ENCODE data around the gene AHI1.

AHI1 gene

GRCh38 chr6:135537741-135538301 is 40.3 kb upstream of the AHI1 start:
- WGBS: no CpG with 5 or more reads among the region's 2 CpGs
- Histone ChIP-seq H3K79me1 (replicated peaks; ENCODE audit: low read length, poor library complexity, severe bottlenecking) (no peaks in the 10 kb centered on the region), H3K4ac (ENCODE audit: low read depth in 1 of 2, low read length in 2 of 2) (no peak overlapping the region), H4K8ac (ENCODE audit: low read length) (no peak overlapping the region), H3K14ac (ENCODE audit: low read length in 2 of 2) (no peak overlapping the region), H3K23ac (ENCODE audit: low read length in 2 of 2) (no peak overlapping the region), H3K4me1 (ENCODE audit: control insufficient read depth, insufficient read depth, low read depth, low read length) (peaks cover 3% of the 10 kb centered on the region), H4K91ac (ENCODE audit: low read length) (no peak overlapping the region), H2BK15ac (ENCODE audit: low read depth, poor library complexity, severe bottlenecking) (no peak overlapping the region), H3K4me3 (ENCODE audit: insufficient read depth in 1 of 2, low read depth in 1 of 2, low read length in 2 of 2) (no peak overlapping the region), H3K4me2 (ENCODE audit: low read length, poor library complexity, severe bottlenecking) (no peak overlapping the region), H3K27ac (ENCODE audit: low read length, poor library complexity, severe bottlenecking) (peak overlapping the region; percentile 11), H3K36me3 (ENCODE audit: control insufficient read depth in 1 of 2, insufficient read depth in 2 of 2, low read depth in 1 of 2, low read length in 2 of 2) (no peaks in the 10 kb centered on the region), H2AFZ (ENCODE audit: low read depth, low read length) (no peak overlapping the region), H2AK5ac (ENCODE audit: low read length, severe bottlenecking) (no peak overlapping the region), H2BK120ac (ENCODE audit: low read depth, low read length) (no peak overlapping the region), H3K9me3 (ENCODE audit: control insufficient read depth, low read length) (no peaks in the 10 kb centered on the region), H2BK12ac (ENCODE audit: low read length in 2 of 2) (no peak overlapping the region), H3K18ac (ENCODE audit: low read depth in 1 of 2, low read length in 2 of 2) (no peak overlapping the region), H3K27me3 (ENCODE audit: control insufficient read depth in 1 of 2, insufficient read depth in 1 of 2, low read length in 2 of 2) (no peaks in the 10 kb centered on the region), H3K9ac (ENCODE audit: low read length) (no peak overlapping the region), H2BK5ac (ENCODE audit: low read depth, low read length, poor library complexity, severe bottlenecking) (no peak overlapping the region)
- peak; percentile 29 for DNase-seq

GRCh38 chr6:135535989-135536414 is 38.5 kb upstream of the AHI1 start:
- H2BK120ac ChIP-seq (ENCODE audit: low read depth, low read length): no peak overlapping the region
- H3K4ac ChIP-seq (ENCODE audit: low read depth in 1 of 2, low read length in 2 of 2): no peak overlapping the region
- H3K9me3 ChIP-seq (ENCODE audit: control insufficient read depth, low read length): no peaks in the 10 kb centered on the region
- no peak overlapping the region for H2BK15ac ChIP-seq (ENCODE audit: low read depth, poor library complexity, severe bottlenecking)
- H3K27ac ChIP-seq (ENCODE audit: low read length, poor library complexity, severe bottlenecking): peak overlapping the region; percentile 83
- no peak overlapping the region for H3K4me3 ChIP-seq (ENCODE audit: insufficient read depth in 1 of 2, low read depth in 1 of 2, low read length in 2 of 2)
- H2AFZ ChIP-seq (ENCODE audit: low read depth, low read length): no peak overlapping the region
- peaks cover 3% of the 10 kb centered on the region for H3K4me1 ChIP-seq (ENCODE audit: control insufficient read depth, insufficient read depth, low read depth, low read length)
- no peak overlapping the region for H4K91ac ChIP-seq (ENCODE audit: low read length)
- H3K36me3 ChIP-seq (ENCODE audit: control insufficient read depth in 1 of 2, insufficient read depth in 2 of 2, low read depth in 1 of 2, low read length in 2 of 2): no peaks in the 10 kb centered on the region
- no peak overlapping the region for H2AK5ac ChIP-seq (ENCODE audit: low read length, severe bottlenecking)
- H3K23ac ChIP-seq (ENCODE audit: low read length in 2 of 2): no peak overlapping the region
- H3K27me3 ChIP-seq (ENCODE audit: control insufficient read depth in 1 of 2, insufficient read depth in 1 of 2, low read length in 2 of 2): no peaks in the 10 kb centered on the region
- no peak overlapping the region for H2BK12ac ChIP-seq (ENCODE audit: low read length in 2 of 2)
- H3K9ac ChIP-seq (ENCODE audit: low read length): peak overlapping the region; percentile 63
- WGBS: 0% methylated on average over 3 of the region's 4 CpGs
- no peak overlapping the region for H4K8ac ChIP-seq (ENCODE audit: low read length)
- H3K14ac ChIP-seq (ENCODE audit: low read length in 2 of 2): no peak overlapping the region
- no peaks in the 10 kb centered on the region for H3K79me1 ChIP-seq (replicated peaks; ENCODE audit: low read length, poor library complexity, severe bottlenecking)
- peak; percentile 86 for DNase-seq
- no peak overlapping the region for H2BK5ac ChIP-seq (ENCODE audit: low read depth, low read length, poor library complexity, severe bottlenecking)
- H3K4me2 ChIP-seq (ENCODE audit: low read length, poor library complexity, severe bottlenecking): no peak overlapping the region
- H3K18ac ChIP-seq (ENCODE audit: low read depth in 1 of 2, low read length in 2 of 2): no peak overlapping the region

GRCh38 chr6:135534773-135535380 is 37.3 kb upstream of the AHI1 start:
- H3K4me2 ChIP-seq (ENCODE audit: low read length, poor library complexity, severe bottlenecking): no peak overlapping the region
- H3K18ac ChIP-seq (ENCODE audit: low read depth in 1 of 2, low read length in 2 of 2): no peak overlapping the region
- H3K4me1 ChIP-seq (ENCODE audit: control insufficient read depth, insufficient read depth, low read depth, low read length): peaks cover 3% of the 10 kb centered on the region
- no peak overlapping the region for H4K91ac ChIP-seq (ENCODE audit: low read length)
- no peak overlapping the region for H3K4ac ChIP-seq (ENCODE audit: low read depth in 1 of 2, low read length in 2 of 2)
- no peak overlapping the region for H2BK120ac ChIP-seq (ENCODE audit: low read depth, low read length)
- no peak overlapping the region for H3K14ac ChIP-seq (ENCODE audit: low read length in 2 of 2)
- no peak overlapping the region for H2BK5ac ChIP-seq (ENCODE audit: low read depth, low read length, poor library complexity, severe bottlenecking)
- H4K8ac ChIP-seq (ENCODE audit: low read length): no peak overlapping the region
- no peak overlapping the region for H3K4me3 ChIP-seq (ENCODE audit: insufficient read depth in 1 of 2, low read depth in 1 of 2, low read length in 2 of 2)
- no peak overlapping the region for H2BK12ac ChIP-seq (ENCODE audit: low read length in 2 of 2)
- no peak overlapping the region for H3K23ac ChIP-seq (ENCODE audit: low read length in 2 of 2)
- no peaks in the 10 kb centered on the region for H3K27me3 ChIP-seq (ENCODE audit: control insufficient read depth in 1 of 2, insufficient read depth in 1 of 2, low read length in 2 of 2)
- H2AK5ac ChIP-seq (ENCODE audit: low read length, severe bottlenecking): no peak overlapping the region
- peak overlapping the region; percentile 10 for H3K9ac ChIP-seq (ENCODE audit: low read length)
- no peaks in the 10 kb centered on the region for H3K9me3 ChIP-seq (ENCODE audit: control insufficient read depth, low read length)
- H3K27ac ChIP-seq (ENCODE audit: low read length, poor library complexity, severe bottlenecking): no peak overlapping the region
- whole genome bisulfite sequencing: no CpG with 5 or more reads among the region's 3 CpGs
- no peaks in the 10 kb centered on the region for H3K36me3 ChIP-seq (ENCODE audit: control insufficient read depth in 1 of 2, insufficient read depth in 2 of 2, low read depth in 1 of 2, low read length in 2 of 2)
- H2AFZ ChIP-seq (ENCODE audit: low read depth, low read length): no peak overlapping the region
- no peak overlapping the region for H2BK15ac ChIP-seq (ENCODE audit: low read depth, poor library complexity, severe bottlenecking)
- peak; percentile 22 for DNase-seq
- no peaks in the 10 kb centered on the region for H3K79me1 ChIP-seq (replicated peaks; ENCODE audit: low read length, poor library complexity, severe bottlenecking)

DNA sequence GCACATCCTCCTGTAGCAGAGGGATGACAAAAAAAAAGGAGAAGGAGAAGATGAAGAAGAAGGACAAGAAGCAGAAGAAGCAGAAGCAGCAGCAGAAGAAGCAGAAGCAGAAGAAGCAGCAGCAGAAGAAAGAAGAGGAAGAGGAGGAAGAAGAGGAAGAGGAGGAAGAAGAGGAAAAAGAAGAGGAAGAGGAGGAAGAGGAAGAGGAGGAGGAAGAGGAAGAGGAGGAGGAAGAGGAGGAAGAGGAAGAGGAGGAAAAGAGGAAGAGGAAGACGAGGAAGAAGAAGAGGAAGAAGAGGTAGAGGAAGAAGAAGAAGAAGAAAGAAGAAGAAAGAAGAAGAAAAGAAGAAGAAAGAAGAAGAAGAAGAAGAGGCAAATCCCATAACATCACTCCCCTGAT is 35.0 kb upstream of the AHI1 start:
- H3K18ac ChIP-seq (ENCODE audit: low read depth in 1 of 2, low read length in 2 of 2): no peak overlapping the region
- H3K27ac ChIP-seq (ENCODE audit: low read length, poor library complexity, severe bottlenecking): no peak overlapping the region
- DNase-seq: no peak
- no peak overlapping the region for H2BK120ac ChIP-seq (ENCODE audit: low read depth, low read length)
- no peak overlapping the region for H2BK5ac ChIP-seq (ENCODE audit: low read depth, low read length, poor library complexity, severe bottlenecking)
- no peak overlapping the region for H2BK15ac ChIP-seq (ENCODE audit: low read depth, poor library complexity, severe bottlenecking)
- H3K9me3 ChIP-seq (ENCODE audit: control insufficient read depth, low read length): no peaks in the 10 kb centered on the region
- H2AK5ac ChIP-seq (ENCODE audit: low read length, severe bottlenecking): no peak overlapping the region
- H2AFZ ChIP-seq (ENCODE audit: low read depth, low read length): no peak overlapping the region
- H3K4me2 ChIP-seq (ENCODE audit: low read length, poor library complexity, severe bottlenecking): no peak overlapping the region
- H3K4ac ChIP-seq (ENCODE audit: low read depth in 1 of 2, low read length in 2 of 2): no peak overlapping the region
- peaks cover 3% of the 10 kb centered on the region for H3K4me1 ChIP-seq (ENCODE audit: control insufficient read depth, insufficient read depth, low read depth, low read length)
- H3K4me3 ChIP-seq (ENCODE audit: insufficient read depth in 1 of 2, low read depth in 1 of 2, low read length in 2 of 2): no peak overlapping the region
- H4K91ac ChIP-seq (ENCODE audit: low read length): no peak overlapping the region
- no peaks in the 10 kb centered on the region for H3K79me1 ChIP-seq (replicated peaks; ENCODE audit: low read length, poor library complexity, severe bottlenecking)
- H2BK12ac ChIP-seq (ENCODE audit: low read length in 2 of 2): no peak overlapping the region
- no peak overlapping the region for H3K14ac ChIP-seq (ENCODE audit: low read length in 2 of 2)
- no peak overlapping the region for H4K8ac ChIP-seq (ENCODE audit: low read length)
- H3K23ac ChIP-seq (ENCODE audit: low read length in 2 of 2): no peak overlapping the region
- 67% methylated on average over 1 of the region's 1 CpG for WGBS
- H3K9ac ChIP-seq (ENCODE audit: low read length): no peak overlapping the region
- no peaks in the 10 kb centered on the region for H3K27me3 ChIP-seq (ENCODE audit: control insufficient read depth in 1 of 2, insufficient read depth in 1 of 2, low read length in 2 of 2)
- H3K36me3 ChIP-seq (ENCODE audit: control insufficient read depth in 1 of 2, insufficient read depth in 2 of 2, low read depth in 1 of 2, low read length in 2 of 2): no peaks in the 10 kb centered on the region

All from mesenchymal stem cell (in vitro differentiated cells and primary cell).